GM12878 (cell line): Measurements from ENCODE around the gene PTH. TPM values are rescaled to one million over a fixed set of nuclear protein-coding genes. Genes with fewer than 3 reads are reported as not detected.

Experiments
- ATAC-seq: fragments of 200-7000 bp; cut with Tn5 transposase; 3 replicates; pipeline ENCODE4 v1.9.1; 2020; ENCODE audit warnings: mild to moderate bottlenecking, moderate library complexity
- BruUV-seq: library from RNA; stranded (reverse); fragments of 400-500 nt; replicated peaks from 2 replicates; lab custom pipeline; 2021; lab: Mats Ljungman, UMichigan
- CTCF ChIA-PET: fragments of 300-600 bp; sonication (Branson Sonifier 250); formaldehyde crosslinking; extraction: SDS; loops from one replicate; lab custom pipeline; 2021; ENCODE audit warnings: inconsistent platforms; lab: Yijun Ruan, JAX
- POLR2A ChIA-PET: fragments of 350-600 bp; formaldehyde crosslinking; extraction: SDS; loops from one replicate; lab custom pipeline; 2021; ENCODE audit warnings: inconsistent platforms; lab: Charles Lee
- RAD21 ChIA-PET: fragments of 300-600 bp; sonication (Branson Sonifier 250); formaldehyde crosslinking; loops from one replicate; lab custom pipeline; 2023; ENCODE audit warnings: antibody characterized with exemption; ENCODE audit not compliant: unreplicated experiment; lab: Charles Lee
- SMC1A ChIA-PET: fragments of 300-600 bp; sonication (Branson Sonifier 250); formaldehyde crosslinking; loops from one replicate; lab custom pipeline; 2023; ENCODE audit not compliant: unreplicated experiment, uncharacterized antibody; lab: Charles Lee
- DNase-seq: peaks from one replicate; pipeline ENCODE4 v3.0.0-alpha.2; 2011; ENCODE audit warnings: low read depth, low spot score
- FAIRE-seq: peaks from 3 replicates; lab custom pipeline; 2011; peaks lifted over from hg19 to GRCh38; lab: Jason Lieb, UNC
- H2AFZ ChIP-seq: 2 replicates; pipeline ENCODE4 v1.6.0; 2011; ENCODE audit warnings: low read depth, low read length, control low read depth; ENCODE audit not compliant: control insufficient read depth
- H3K27ac ChIP-seq: 2 replicates; pipeline ENCODE4 v1.5.1; 2011; ENCODE audit warnings: control low read depth; ENCODE audit not compliant: control insufficient read depth, insufficient read depth
- H3K27me3 ChIP-seq, 2 experiments: replicated peaks in 1 of 2; 2 replicates each; pipeline versions ENCODE4 v1.6.0 to v1.6.1; 2011; ENCODE audit warnings: low read length in 1 of 2; ENCODE audit not compliant: control insufficient read depth in 2 of 2, insufficient read depth in 2 of 2
- H3K36me3 ChIP-seq, 2 experiments: 2 replicates each; pipeline ENCODE4 v1.5.1; 2011; ENCODE audit warnings: low read length in 1 of 2; ENCODE audit not compliant: control insufficient read depth in 2 of 2, insufficient read depth in 2 of 2
- H3K4me1 ChIP-seq: 2 replicates; pipeline ENCODE4 v1.6.1; 2011; ENCODE audit warnings: mild to moderate bottlenecking, low read length, moderate library complexity, mixed read lengths; ENCODE audit not compliant: control insufficient read depth, insufficient read depth
- H3K4me2 ChIP-seq: 2 replicates; pipeline ENCODE4 v1.6.0; 2011; ENCODE audit warnings: control low read depth; ENCODE audit not compliant: control insufficient read depth, insufficient read depth
- H3K4me3 ChIP-seq: fragments of 200-600 bp; sonication (generic); 2 replicates; pipeline ENCODE4 v1.5.1; 2016
- H3K79me2 ChIP-seq: 2 replicates; pipeline ENCODE4 v1.6.0; 2011; ENCODE audit warnings: low read length; ENCODE audit not compliant: control insufficient read depth, insufficient read depth
- H3K9ac ChIP-seq: 2 replicates; pipeline ENCODE4 v1.8.0; 2011; ENCODE audit warnings: low read length, control low read depth, mixed read lengths; ENCODE audit not compliant: control insufficient read depth, insufficient read depth
- H3K9me3 ChIP-seq: replicated peaks from 3 replicates; pipeline ENCODE4 v1.5.1; 2011; ENCODE audit warnings: mild to moderate bottlenecking, low read length; ENCODE audit not compliant: control insufficient read depth, insufficient read depth
- H4K20me1 ChIP-seq: 2 replicates; pipeline ENCODE4 v1.6.0; 2011; ENCODE audit not compliant: control insufficient read depth, insufficient read depth
- BACH1 ChIP-seq: fragments of 450-650 bp; IDR thresholded peaks from 2 replicates; pipeline ENCODE4 v1.6.1; 2017; ENCODE audit warnings: mild to moderate bottlenecking, borderline replicate concordance
- EZH2 ChIP-seq: IDR thresholded peaks from 2 replicates; pipeline ENCODE4 v1.6.1; 2012; ENCODE audit warnings: low read depth, mild to moderate bottlenecking, control low read depth, inconsistent platforms, low read length, borderline replicate concordance; ENCODE audit not compliant: control insufficient read depth
- NBN ChIP-seq: fragments of 450-650 bp; IDR thresholded peaks from 2 replicates; pipeline ENCODE4 v1.6.1; 2016
- ZNF274 ChIP-seq: IDR thresholded peaks from one replicate; pipeline ENCODE4 v1.8.0; 2011; ENCODE audit not compliant: insufficient read length, insufficient read depth
- WGBS: methylation state at CpG from one replicate; pipeline ENCODE4 v1.1.6; 2016; ENCODE audit warnings: low lambda C conversion rate; ENCODE audit not compliant: insufficient replicate concordance, insufficient coverage; ENCODE audit errors: missing lambda C conversion rate; 5-methylcytosine and 5-hydroxymethylcytosine counted together
- in situ Hi-C: fragments of 300-500 bp; cut with MboI; formaldehyde crosslinking; loops from 9 replicates; pipeline ENCODE4 v1.14.3; 2018; ENCODE audit warnings: mixed read lengths
- intact Hi-C: fragments of 100-400 bp; cut with micrococcal nuclease; formaldehyde crosslinking; loops from one replicate; pipeline ENCODE4 v1.14.2; 2022; ENCODE audit not compliant: unreplicated experiment
- polyA plus RNA-seq, 11 experiments: library from polyadenylated mRNA; depleted of rRNA in 4 of 11; unstranded in 6 of 11; stranded (reverse) in 5 of 11; fragments of >200 nt; fragmentation: Nextera tagmentation in 4 of 11; fragmentation: Illumina TruSeq in 1 of 11; extraction: Ambion mirVana in 4 of 11; extraction: Trizol in 1 of 11; gene quantifications; 1 replicate in 1 of 11; 2 replicates in 10 of 11; pipeline versions ENCODE4 v1.2.1 to v1.2.3, GENCODE V29; 2011 to 2016; ENCODE audit warnings: inconsistent platforms in 2 of 11, missing spikeins in 2 of 11, low read depth in 1 of 11
- total RNA-seq, 4 experiments: library from RNA; depleted of rRNA in 3 of 4; stranded (reverse); fragments of >200 nt in 3 of 4; fragmentation: Illumina TruSeq in 1 of 4; extraction: Trizol in 1 of 4; gene quantifications; 2 replicates each; pipeline versions ENCODE4 v1.2.1 to v1.2.3, GENCODE V29; 2013 to 2021
- TF ChIP-seq, protein P1 (sequence below): fragments of 450-650 bp; formaldehyde crosslinking; IDR thresholded peaks from 2 replicates; pipeline ENCODE4 v1.4.0; 2022; ENCODE audit warnings: mild to moderate bottlenecking, moderate library complexity

Gene PTH
- total and polyA plus RNA-seq, 10 of the 15 experiments (the other 5 are each of a cell fraction or from before 2014, with no cell fraction given) = not detected

DNA sequence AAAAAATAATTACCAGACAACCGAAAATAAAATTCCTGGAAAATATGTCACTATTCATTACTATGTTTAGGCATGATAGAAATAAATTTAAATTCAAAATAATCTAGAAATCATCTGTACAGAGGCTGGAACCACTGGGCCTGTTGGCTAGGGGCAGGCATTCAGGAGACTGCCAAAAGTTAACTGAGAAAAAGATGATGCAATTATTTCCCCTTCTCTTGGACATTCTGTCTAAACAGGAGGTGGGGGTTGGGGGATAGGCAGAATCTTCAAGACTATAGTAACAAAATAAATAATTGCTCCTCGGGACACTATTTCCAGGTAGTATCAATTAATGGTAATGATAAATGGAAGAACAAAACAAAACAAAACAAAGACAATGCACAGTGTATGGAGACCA, 46.9 kb downstream of the PTH start:
- ChIA-PET POLR2A (no interaction called here), RAD21 (interaction anchor here (5.1 kb wide), 1 partner anchor 13 kb away, joined by 30 read pairs; the partner anchor contains the start of gene BTBD10), SMC1A (interaction anchor here (1.2 to 2.9 kb wide), 2 partner anchors 13 to 1074 kb away, joined by 3 to 19 read pairs; partner anchors contain the start of gene BTBD10), CTCF (interaction anchor here (1.2 kb wide), 1 partner anchor 12 kb away, joined by 3 read pairs; no protein-coding TSS in a partner anchor)
- in situ Hi-C loops (no loop called here), intact Hi-C loops (no loop called here)
- Histone ChIP-seq H3K9me3 (peaks cover 2% of the 10 kb centered on the region; the same call in 2 of the 3 replicates), H3K79me2 (peaks cover 11% of the 10 kb centered on the region), H3K27me3 (no peaks in the 10 kb centered on the region), H3K4me1 (no peaks in the 10 kb centered on the region; the same call in 1 of the 2 replicates), H3K9ac (no peak overlapping the region), H3K36me3 (no peaks in the 10 kb centered on the region), H3K27ac (no peak overlapping the region), H2AFZ (no peak overlapping the region), H4K20me1 (no peaks in the 10 kb centered on the region), H3K4me3 (no peak overlapping the region), H3K4me2 (no peak overlapping the region)
- TF ChIP-seq ZNF274 (no peak), BACH1 (no peak), NBN (no peak), EZH2 (no peak)
- TF ChIP-seq, protein P1, sequence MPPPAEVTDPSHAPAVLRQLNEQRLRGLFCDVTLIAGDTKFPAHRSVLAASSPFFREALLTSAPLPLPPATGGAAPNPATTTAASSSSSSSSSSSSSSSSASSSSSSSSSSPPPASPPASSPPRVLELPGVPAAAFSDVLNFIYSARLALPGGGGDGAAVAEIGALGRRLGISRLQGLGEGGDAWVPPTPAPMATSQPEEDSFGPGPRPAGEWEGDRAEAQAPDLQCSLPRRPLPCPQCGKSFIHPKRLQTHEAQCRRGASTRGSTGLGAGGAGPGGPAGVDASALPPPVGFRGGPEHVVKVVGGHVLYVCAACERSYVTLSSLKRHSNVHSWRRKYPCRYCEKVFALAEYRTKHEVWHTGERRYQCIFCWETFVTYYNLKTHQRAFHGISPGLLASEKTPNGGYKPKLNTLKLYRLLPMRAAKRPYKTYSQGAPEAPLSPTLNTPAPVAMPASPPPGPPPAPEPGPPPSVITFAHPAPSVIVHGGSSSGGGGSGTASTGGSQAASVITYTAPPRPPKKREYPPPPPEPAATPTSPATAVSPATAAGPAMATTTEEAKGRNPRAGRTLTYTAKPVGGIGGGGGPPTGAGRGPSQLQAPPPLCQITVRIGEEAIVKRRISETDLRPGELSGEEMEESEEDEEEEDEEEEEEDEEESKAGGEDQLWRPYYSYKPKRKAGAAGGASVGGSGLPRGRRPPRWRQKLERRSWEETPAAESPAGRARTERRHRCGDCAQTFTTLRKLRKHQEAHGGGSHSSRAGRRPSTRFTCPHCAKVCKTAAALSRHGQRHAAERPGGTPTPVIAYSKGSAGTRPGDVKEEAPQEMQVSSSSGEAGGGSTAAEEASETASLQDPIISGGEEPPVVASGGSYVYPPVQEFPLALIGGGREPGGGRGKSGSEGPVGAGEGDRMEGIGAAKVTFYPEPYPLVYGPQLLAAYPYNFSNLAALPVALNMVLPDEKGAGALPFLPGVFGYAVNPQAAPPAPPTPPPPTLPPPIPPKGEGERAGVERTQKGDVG (CRISPR knock-in tag) = no peak
- ATAC-seq = 0 out of 3 replicates have a peak, but pooled peaks have one; percentile 36
- FAIRE-seq = no peak
- BruUV-seq = no TSS peak
- 96% methylated on average over 2 of the region's 2 CpGs for WGBS
- DNase-seq = no peak
